C4-2B (cell line): ENCODE data around the gene TFAP2C.

ENCODE experiments used
- ZFX ChIP-seq: fragments of 450-650 bp; IDR thresholded peaks from 2 replicates; pipeline ENCODE4 v1.6.1; 2017
- TF ChIP-seq, protein P1 (sequence below): fragments of 450-650 bp; conservative IDR thresholded peaks from 2 replicates; pipeline ENCODE4 v1.5.1; 2017; ENCODE audit warnings: mild to moderate bottlenecking

DNA sequence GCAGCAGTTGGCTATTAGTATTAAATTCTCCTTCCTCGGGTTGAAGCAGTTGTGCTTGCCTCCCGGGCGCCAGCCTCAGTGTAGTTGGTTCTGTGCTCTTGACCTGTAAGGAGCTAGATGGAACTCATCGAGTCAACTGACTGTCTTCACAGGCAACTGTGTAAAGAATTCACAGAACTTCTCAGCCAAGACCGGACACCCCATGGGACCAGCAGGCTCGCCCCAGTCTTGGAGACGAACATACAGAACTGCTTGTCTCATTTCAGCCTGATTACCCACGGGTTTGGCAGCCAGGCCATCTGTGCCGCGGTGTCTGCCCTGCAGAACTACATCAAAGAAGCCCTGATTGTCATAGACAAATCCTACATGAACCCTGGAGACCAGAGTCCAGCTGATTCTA, 8.5 kb downstream of the TFAP2C start:
- TF ChIP-seq, protein P1, sequence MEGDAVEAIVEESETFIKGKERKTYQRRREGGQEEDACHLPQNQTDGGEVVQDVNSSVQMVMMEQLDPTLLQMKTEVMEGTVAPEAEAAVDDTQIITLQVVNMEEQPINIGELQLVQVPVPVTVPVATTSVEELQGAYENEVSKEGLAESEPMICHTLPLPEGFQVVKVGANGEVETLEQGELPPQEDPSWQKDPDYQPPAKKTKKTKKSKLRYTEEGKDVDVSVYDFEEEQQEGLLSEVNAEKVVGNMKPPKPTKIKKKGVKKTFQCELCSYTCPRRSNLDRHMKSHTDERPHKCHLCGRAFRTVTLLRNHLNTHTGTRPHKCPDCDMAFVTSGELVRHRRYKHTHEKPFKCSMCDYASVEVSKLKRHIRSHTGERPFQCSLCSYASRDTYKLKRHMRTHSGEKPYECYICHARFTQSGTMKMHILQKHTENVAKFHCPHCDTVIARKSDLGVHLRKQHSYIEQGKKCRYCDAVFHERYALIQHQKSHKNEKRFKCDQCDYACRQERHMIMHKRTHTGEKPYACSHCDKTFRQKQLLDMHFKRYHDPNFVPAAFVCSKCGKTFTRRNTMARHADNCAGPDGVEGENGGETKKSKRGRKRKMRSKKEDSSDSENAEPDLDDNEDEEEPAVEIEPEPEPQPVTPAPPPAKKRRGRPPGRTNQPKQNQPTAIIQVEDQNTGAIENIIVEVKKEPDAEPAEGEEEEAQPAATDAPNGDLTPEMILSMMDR = no peak
- TF ChIP-seq ZFX = no peak
